ENCODE measurements around the gene GPR37.

Gene GPR37

GRCh38 chr7:124698964-124699363 lies 66.6 kb downstream of the GPR37 start:
- DNase-seq (ENCODE audit: insufficient read length, low spot score) (no peak), FAIRE-seq (no peak)
- TF ChIP-seq CTCF (IDR thresholded peaks at IDR 0.05; ENCODE audit: insufficient read depth, missing control alignments), result no peak

GRCh38 chr7:124697746-124698145 lies 67.8 kb downstream of the GPR37 start:
- FAIRE-seq (no peak), DNase-seq (ENCODE audit: insufficient read length, low spot score) (no peak)
- no peak for TF ChIP-seq CTCF (IDR thresholded peaks at IDR 0.05; ENCODE audit: insufficient read depth, missing control alignments)
